Measurements from ENCODE around the gene CCDC167. TPM values are rescaled to one million over a fixed set of nuclear protein-coding genes. Genes with fewer than 3 reads are reported as not detected.

The CCDC167 gene
- polyA plus RNA-seq, 3 donors, result 23.4 to 31.2 (median 29.6) TPM

DNA sequence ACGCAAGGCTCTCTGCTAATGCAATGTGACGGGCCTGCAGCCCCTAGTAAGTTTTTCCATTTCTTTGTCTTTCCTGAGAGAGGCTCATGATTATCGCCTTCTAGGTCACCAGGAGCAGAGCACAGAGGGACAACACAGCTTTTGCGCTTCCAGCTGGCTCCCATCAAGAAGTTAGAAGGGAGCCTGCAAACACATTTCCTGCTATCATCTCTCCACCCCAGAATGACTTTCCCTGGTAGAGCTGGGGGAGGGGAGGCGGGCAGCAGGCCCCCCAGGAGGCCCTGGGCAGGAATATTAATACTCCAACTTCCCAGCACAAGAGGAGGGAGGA lies 35.7 kb upstream of the CCDC167 start:
- no peak for DNase-seq

DNA sequence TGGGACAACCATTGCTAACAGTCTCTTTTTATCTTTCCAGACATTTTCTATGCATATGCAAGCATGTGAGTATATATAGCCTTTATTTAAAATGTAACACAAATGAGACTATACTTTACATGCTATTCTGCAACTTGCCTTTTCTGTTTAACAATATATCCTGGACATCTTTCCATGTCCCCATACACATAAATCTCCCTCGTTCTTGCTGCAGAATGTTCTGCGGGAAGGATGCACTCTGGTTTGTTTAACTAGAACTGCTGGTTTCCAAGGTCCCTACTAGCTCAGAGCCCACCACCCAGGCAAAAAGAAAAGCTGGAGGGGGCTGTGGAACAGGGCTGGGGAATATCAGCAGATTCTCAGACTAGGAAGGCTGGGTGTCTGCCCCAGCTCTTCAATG lies 35.2 kb upstream of the CCDC167 start:
- DNase-seq, result no peak

DNA sequence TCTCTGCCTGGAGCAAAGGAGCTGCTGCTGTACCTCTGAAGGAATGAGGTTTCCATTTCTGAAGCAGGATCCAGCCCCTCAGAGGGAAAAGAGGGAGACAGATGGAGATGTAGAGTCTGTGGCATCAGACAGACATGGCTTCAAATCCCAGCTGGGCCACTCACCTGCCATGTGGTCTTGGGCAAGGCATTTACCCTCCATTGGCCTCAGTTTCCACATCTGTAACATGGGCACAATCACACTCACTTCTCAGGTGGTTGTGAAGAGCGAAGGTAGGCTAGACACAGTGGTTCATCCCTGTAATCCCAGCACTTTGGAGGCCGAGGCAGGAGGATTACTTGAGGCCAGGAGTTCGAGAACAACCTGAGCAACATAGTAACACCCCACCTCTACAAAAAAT lies 32.4 kb upstream of the CCDC167 start:
- DNase-seq, result no peak

DNA sequence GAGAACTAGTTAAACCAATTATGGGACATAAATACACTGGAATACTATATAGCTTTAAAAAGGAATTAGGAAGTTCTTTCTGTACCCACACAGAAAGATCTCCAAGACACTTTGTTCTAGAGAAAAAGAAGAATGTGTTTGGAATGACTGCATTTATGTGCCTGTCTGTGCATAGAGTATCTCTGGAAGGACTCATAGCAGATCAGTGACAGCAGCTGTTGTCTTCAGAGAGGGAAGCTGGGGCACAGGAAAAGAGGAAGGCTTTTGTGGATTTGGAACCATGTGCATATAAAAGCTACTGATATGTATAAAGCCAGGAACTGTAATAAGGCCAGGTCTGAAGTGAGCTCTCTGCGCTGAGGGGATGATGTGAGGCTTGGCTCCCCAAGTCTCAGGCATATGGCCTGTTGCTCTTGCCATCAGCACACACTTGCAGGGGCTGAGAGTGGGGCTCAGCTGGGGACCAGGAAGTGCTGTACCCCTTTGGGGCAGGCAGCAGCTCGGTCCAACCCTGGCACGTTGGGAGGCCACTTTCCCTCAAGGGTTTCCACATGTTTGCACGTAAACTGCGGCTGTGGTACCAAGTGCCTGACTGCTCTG lies 31.8 kb upstream of the CCDC167 start:
- no peak for DNase-seq

DNA sequence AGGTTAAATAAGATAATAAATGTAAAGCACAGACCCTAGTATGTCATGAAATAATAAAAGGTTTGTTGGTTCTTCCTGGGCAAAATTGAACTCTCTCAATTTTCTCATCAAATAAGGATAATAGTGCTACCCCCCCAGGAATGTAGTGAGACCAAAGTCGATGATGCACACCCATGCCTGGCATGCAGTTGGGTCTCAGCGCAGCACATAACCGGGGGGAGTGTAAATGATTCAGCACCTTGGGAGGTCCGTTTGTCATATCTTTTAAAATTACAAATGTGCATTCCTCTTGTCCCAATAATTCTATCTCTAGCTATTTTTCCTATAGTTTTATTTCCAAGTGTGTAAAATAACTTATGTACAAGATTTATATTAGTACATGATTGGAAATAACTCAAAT lies 31.3 kb upstream of the CCDC167 start:
- no peak for DNase-seq

DNA sequence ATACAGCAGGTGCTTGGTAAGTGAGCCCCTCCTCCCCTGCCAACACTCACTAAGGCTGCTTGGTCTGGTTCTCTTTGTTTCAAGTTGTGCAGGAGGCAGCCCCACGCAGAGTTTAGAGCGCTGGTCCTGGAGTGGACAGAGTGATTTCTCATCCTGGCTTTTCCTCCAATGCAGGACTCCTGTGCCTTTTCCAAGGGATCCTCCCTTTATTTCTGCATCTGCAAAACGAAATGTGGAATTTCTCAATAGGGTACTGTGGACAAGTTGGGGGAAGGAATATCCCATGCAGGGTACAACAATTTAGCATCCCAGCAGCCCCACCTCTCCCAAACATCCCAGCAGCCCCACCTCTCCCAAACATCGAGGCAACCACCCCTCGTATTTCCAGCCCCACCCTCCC lies 30.6 kb upstream of the CCDC167 start:
- DNase-seq, result no peak

DNA sequence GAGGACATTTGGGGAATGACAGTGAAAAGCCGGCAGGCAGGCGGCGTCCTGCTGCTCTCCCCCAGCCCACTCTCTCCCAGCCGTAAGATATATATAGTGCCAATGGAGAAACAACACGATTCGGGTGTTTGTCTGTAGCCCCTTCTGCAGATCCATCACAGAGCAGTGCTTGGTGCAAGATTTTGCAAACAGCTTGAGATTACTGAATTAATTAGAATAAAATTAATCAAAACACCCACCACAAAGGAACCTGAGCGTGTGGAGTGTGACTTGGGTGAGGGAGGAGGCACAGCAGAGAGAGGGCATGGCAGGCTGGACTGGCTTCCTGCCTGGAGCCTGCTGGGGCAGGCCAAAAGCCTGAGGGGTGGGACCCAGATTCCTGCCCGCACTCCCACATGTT lies 28.8 kb upstream of the CCDC167 start:
- no peak for DNase-seq

DNA sequence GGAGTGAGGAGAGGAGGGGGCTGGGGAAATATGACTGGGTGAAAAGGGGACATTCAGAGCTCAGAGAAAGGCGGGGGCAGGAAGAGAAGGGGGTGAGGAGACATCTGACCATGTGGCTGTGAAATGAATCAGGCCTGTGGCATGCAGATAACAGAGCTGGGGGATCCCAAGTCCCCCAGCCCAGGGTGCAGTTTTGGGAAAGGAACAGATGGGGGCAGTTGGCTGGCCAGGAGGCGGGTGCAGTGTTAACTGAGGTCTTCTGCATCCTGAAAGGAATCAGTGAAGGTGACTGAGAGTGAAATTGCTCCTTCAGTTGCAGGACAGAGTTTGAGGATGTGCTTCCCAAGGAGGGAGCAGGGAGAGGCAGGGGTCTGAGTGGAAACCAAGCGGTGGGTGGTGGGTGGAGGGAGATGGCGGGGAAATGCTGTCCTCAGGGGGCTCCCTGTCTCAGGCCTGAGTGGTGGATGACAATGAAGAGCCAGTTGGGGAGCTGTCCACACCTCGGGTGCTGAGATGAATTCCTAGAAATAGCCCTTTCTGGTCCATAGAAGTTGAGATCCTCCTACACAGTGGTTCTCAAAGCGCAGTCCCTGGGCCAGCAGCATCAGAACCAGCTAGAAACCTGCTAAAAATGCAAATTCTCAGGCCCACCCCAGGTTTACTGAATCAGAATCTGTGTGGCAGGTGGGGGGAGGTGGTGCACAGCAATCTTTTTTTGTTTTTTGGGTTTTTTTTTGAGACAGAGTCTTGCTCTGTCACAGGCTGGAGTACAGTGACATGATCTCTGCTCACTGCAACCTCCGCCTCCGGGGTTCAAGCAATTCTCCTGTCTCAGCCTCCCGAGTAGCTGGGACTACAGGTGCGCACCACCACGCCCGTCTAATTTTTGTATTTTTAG lies 26.0 kb upstream of the CCDC167 start:
- peak; percentile 60 for DNase-seq

DNA sequence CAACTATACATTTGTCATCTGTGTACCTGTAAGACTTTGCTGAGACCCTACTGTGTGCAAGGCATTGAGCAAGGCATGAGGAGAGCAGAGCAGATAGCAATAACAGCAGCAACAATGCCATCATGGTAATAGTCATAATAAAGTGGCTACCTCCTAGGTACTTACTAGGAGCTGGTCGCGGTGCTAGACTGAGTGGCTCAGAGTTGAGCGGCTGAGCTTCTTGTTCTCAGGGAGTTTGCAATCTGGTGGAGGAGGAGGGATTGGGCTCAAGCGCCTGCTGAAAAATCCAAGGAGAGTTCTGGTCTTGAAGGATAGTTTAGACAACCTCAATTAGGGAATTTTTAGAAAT lies 25.3 kb upstream of the CCDC167 start:
- DNase-seq, result no peak

DNA sequence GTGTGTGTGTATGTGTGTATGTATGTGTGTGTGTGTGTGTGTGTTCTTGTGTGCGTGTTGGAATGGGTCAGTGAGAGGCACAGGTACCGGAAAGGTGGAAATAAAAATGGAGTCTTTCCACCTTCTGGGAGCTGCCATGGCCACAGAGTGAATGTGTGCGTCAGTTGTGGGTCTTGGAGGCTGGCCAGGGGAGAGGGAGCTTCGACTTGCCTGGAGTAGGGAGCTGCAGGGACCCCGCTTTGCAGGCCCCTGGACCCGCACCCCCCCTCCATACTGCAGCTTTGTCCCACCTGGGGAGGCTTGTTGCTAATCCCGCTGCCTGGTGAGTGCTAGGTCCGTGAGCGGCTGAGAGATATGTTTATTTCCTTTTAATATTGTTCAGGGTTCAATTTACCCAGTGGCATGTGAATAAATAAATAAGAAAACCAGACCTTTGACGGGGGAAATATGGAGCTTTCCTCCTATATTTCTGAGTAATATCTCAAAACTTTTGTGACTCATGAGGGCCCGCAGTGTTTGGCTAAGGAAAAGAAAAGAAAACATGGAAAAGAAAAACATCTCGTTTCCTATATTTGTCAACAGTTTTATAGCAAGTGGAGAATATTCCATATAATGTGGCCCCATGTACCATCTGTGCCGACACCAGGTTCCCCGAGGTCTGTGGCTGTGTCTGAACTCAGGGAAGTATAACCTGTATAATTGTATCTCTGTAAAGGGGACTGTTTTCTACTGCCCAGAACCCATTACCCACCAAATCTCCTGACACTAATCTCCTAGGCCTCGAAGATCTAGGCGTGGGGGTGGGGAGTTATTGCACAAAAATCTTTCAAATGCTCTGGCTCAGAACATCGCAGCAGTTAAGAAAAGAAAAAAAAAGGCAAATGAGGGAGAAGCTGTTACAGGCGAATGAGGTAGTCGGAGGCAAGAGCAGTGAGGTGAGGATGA lies 24.6 kb upstream of the CCDC167 start:
- DNase-seq, result no peak

DNA sequence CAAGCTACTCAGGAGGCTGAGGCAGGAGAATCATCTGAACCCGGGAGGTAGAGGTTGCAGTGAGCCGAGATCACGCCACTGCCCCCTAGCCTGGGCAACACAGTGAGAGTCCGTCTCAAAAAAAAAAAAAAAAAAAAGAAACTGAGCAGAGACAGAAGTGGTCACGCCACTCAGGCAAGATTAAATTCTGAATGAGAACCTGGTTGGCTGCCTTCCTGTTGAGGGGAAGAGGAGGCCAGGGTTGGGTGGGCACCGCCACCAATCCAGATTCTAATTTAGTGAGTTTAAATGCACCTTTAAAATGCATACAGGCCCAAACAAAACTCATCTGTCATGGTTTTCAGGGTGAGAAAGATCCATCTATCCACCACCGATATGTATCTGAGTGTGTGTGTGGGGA lies 23.7 kb upstream of the CCDC167 start:
- DNase-seq, result no peak

DNA sequence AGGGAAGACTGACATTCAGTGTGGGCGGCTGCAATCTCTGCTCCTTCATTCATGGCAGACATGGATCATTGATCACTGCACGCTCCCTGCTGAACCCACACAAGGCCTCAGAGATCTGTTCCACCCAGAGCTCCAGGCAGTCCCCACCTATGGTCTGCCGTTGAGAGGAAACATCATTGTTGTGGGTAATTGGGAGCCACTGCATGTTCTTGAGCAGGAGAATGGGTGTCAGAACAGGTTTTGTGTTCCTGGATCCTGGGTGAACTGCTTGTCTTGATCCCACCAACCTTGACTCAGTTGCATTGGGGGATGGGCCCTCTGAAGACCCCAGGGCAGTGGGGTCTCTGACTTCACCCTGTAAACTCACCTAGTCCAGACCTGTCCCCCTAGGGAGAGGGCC lies 23.1 kb upstream of the CCDC167 start:
- DNase-seq, result no peak

DNA sequence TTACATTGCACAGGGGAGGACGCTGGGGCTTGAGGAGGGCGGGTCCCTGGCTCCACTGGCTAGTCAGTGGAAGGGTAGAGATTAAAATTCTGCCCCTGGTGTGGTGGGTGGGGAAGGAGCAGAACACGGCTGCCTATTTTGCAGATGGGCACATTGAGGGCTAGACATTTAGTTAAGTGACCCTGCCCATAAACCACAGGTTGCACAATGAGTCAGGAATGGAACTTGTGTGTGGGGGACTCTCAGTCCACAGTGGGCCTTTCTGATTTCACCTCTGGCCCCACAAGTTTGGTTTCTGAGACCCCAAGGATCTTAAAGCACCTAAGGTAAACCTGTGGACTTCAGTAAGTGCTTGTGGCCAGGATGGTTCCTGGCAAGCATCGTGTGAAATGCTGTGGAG lies 22.0 kb upstream of the CCDC167 start:
- DNase-seq, result no peak

DNA sequence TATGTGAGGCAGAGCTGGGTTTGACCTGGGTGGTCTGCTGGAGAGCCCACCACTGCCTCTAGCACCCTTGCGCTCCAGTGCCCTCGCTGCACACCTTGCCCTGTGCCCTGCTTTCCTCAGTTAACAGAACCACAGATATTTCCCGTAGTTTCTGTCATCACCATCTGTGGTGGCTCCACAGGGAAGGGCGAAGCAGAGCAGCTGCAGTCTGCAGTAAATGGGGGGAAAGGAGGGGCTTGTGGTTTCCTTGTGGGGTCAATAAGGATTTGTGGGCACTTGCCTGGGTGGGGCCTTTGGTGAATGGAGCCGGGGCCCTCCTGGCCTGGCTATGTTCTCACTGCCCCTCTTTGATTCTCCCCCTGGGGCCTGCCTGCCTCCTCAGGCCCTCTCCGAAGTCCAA lies 21.2 kb upstream of the CCDC167 start:
- no peak for DNase-seq

DNA sequence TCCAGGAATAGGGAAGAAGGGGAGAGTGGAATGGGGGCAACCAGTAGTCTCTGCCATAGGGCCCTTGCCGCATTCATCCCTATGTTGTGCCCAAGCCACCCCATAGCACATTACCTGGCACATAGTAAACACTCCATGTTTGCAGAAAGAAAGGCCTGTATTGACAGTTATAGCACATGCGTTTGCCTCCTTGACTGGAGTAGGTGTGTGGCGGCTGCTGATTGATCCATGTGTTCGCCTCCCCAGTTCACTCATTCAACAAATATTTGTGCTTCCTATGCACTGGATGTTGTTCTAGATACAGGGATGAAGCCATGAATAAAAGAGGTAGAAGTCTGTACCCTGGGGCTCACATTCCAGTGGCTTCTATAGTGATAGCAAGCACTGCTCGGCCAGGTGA lies 19.8 kb upstream of the CCDC167 start:
- DNase-seq, result no peak

DNA sequence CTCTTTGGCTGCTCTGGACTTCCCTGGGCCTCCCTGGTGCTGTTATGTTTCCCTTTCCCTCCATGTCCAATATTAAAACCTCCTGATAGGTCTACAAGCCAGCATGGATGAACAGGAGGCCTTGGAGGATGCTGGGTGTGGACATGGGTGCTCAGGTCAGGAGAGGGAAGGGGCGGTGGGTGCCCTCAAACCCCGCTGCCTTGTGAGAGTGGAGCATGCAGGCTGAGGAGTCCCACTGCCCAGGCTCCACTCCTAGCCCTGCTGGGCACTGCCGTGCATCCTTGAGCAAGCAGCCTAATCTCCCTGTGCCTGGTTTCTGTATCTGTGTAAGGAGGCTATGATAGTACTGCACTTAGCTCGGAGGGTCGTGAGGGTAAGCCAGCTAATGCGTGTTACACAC lies 18.4 kb upstream of the CCDC167 start:
- DNase-seq, result no peak

DNA sequence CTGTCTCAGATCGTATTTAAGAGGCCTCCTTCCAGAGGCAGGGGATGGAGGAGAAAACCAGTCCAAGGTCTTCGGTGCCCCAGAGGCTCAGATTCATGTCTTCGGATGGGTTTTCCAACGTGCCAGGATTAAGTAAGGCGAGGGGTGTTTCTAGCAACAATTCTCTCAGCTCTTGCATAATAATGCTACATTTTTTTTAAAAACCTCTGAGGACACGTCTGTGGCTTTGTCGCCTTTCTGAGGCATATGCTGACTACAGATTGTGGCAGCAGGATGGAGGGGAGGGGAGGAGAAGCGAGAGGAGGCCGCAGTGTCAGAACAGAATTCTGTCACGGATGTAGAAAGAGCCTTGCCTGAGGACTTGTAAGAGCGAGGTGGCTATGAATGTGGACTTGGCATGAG lies 17.7 kb upstream of the CCDC167 start:
- no peak for DNase-seq

DNA sequence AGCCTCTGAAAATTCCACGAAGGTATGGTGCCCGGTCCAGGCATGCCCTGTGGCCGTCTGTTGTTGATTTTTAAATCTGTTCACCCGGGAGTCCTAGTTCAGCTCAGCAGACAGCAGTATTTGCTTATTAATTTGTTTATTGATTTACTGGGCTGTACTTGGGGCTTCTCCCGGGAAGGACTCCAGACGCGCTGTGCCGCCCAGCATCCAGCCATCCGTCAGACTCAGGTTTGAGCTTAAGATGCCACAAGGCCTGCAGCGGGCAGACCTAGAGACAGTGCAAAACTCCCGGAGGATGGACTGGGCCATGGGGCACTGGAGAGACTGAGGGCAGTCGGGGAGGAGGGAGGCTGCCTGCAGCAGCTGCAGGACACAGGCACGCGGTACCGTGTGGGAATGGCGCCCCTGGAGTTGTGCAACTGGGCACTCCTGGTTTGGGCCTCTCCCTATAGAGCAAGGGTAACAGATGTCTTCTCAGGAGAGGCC lies 17.3 kb upstream of the CCDC167 start:
- no peak for DNase-seq

DNA sequence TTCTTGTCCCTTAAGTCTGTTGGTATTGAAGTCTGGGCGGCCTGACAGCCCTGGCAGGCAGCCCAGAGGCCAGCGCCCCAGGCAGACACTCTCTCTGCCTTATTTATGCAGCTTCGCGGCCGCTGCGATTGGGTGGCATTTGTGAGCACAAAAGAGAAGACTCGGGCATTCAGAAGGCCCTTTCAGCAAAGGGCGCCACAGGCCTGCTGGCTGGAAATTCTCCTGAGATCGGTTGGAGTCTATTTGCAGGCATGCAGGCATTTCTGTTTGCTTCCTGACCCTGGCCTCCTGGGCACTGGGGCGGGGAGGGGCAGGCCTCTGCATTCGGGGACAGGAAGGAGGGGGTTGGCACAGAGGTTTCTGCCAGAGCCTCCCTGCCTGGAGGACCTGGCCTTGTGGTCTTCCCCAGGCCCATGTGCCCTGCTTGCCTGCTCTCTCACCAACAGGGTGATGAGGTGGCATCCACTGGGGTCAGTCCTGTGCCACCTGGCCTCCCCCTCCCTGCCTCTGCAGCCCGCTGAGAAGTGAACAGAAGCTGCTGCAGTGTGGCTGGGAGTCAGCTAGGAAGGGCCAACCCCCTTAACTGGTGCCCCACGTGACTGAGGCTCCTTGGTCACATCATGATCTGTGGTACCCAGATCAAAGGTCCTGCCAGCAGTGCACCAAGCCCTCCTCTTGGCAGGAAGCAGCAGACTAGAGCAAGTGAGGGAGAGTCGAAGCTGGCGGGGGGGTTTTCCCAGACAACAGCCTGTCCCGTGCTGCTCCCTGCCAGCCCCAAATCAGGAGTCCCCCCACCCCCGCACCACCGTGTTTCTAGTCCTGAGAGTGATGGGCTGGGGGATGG lies 16.6 kb upstream of the CCDC167 start:
- DNase-seq, result no peak

DNA sequence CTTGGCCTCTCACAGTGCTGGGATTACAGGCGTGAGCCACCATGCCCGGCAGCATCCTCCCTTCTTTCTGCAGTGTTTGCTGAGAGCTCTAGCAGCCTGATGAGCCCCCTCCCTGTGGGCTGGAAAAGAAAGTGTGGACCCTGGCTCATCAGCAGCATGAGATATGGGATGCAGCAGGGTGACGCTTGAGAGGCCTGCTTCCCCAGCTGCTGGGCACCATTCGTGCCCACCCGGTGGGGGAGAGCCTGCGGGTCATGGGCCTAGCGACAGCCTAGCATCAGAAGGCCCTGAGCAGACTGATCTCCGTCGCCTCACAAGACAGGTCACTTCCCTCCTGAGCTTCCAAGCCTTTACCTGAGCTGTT lies 16.0 kb upstream of the CCDC167 start:
- DNase-seq, result no peak

DNA sequence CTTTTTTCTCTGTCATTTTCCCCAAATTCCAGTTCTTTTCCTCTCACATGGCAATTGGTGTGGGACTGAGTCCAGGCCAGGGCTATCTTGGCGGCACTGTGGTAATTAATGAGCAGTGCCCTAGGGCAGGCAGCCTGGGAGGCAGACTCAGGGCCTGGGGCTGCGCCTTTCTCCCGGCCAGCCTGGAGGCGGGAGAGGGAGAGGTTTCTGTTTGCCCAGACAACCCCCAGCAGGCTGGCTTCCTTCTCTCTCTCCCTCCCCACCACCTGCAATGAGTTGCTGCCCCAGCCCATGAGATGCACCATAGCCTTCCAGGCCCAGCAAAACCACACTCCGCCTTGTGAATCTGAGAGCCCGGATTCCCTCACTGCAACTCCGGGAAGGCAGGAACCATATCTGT lies 15.1 kb upstream of the CCDC167 start:
- DNase-seq, result no peak

DNA sequence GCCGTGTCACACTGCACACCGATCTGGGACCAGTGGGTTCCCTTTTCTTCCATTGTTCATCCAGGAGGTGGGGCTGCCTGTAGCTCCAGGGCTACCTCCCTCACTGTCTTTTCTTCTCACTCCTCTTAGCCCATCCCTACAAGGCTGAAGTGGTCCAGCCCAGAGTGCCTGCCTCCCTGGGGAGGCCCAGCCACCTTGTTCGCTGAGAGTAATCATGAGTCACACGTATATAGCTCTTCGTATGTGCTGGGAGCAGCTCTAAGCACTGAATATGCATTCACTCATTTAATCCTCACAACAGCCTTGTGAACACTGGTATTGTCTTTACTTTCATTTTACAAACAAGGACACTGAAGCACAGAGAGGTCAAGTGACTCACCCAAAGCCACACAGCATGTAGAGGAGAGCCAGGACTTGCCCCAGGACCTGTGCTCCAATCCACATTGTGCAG lies 14.7 kb upstream of the CCDC167 start:
- DNase-seq, result no peak

All from renal pelvis (tissue), 4 donors.